HFF-Myc (cell line): ENCODE measurements around the gene ZNF208.
A peak's percentile ranks its signal among the peaks of the same experiment; 100 is the strongest.
"Not testable (repeated sequence)": the region's sequence is repeated elsewhere in the genome, so short reads cannot be mapped to it uniquely, and the experiment has no call there.

ENCODE experiments used
- DNase-seq: peaks from one replicate; pipeline ENCODE4 v3.0.0-alpha.2; 2011; ENCODE audit warnings: low read depth; ENCODE audit errors: extremely low read depth
- H3K4me3 ChIP-seq: replicated peaks from 2 replicates; pipeline ENCODE4 v1.5.1; 2011; ENCODE audit warnings: low read depth, mild to moderate bottlenecking, control low read depth, low read length
- TF ChIP-seq, protein P1 (sequence below): IDR thresholded peaks from 2 replicates; pipeline ENCODE4 v1.5.1; 2012; ENCODE audit warnings: mild to moderate bottlenecking, low read depth, low read length, control low read depth; ENCODE audit errors: missing control alignments

The ZNF208 gene

DNA sequence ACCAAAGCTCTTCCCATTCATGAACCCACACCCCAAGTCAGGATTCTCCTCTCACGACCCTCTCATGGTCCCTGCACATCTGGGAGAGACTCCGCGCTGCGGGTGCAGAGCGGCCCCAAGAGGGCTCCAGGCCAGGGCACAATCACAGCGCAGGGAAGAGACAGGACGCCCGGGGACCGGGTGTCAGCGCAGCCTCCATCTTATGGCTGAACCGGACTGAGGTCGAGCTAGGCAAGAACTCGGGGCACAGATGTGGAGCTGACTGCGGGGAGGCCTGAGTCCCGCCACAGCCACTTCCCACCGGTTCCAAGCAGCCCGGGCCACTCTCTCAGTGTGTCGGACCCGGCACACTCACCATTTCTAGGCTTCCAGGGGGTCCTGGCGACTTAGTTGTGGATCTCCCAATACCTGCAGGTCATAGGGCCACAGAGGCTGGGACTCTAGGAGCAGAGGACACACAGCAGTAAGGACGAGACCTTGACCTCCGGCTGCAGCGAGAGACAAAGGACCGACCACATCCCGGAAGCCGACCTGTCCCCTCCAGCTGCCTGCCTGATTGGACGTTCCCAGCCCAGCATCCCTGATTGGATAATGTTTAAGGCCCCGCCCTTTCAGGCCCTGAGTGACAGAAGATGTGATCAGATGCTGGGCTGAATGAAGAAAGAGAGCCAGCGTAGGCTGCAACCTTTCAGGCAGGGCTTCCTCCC is at the start of gene ZNF208:
Gene ZNF208, minus strand, starts transcription at position 507 of the 707 bp plus-strand sequence. Its CDS starts 149 bp downstream, at position 358.
- H3K4me3 ChIP-seq, DNase-seq: not testable (repeated sequence)

DNA sequence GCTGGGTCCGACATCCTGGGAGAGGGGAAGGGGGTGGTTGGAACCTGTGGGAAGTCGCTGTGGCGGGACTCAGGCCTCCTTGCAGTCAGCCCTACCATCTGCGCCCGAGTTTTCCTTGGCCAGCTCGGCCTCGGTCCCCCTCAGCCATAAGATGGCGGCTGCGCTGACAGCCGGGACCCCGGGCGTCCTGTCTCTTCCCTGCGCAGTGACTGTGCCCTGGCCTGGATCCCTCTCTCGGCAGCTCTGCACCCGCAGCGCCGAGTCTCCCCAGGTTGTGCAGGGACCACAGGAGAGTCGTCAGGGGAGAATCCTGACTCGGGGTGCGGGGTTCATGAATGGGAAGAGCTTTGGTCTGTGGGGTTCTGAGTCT is 41.9 kb upstream of the ZNF208 start:
- DNase-seq: no peak
- H3K4me3 ChIP-seq: peak overlapping the region; percentile 35
- TF ChIP-seq, protein P1, sequence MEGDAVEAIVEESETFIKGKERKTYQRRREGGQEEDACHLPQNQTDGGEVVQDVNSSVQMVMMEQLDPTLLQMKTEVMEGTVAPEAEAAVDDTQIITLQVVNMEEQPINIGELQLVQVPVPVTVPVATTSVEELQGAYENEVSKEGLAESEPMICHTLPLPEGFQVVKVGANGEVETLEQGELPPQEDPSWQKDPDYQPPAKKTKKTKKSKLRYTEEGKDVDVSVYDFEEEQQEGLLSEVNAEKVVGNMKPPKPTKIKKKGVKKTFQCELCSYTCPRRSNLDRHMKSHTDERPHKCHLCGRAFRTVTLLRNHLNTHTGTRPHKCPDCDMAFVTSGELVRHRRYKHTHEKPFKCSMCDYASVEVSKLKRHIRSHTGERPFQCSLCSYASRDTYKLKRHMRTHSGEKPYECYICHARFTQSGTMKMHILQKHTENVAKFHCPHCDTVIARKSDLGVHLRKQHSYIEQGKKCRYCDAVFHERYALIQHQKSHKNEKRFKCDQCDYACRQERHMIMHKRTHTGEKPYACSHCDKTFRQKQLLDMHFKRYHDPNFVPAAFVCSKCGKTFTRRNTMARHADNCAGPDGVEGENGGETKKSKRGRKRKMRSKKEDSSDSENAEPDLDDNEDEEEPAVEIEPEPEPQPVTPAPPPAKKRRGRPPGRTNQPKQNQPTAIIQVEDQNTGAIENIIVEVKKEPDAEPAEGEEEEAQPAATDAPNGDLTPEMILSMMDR: no peak

DNA sequence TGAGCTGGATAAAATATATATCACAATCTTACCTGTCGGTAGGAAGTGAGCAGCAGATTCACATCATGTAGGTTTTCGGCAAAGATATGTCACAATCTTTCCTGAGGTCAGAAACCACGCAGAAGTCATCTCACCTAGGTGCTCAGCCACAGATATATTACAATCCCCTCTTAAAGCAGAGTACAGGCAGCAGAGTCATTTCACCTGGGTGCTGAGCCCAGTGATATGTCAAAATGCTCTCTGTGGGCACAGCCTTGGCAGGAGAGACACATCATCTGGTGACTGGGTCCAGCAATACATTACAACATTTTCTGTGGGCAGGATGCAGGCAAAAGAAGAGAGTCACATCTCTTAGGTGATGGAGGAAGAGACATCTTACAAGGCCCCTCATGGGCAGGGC is 30.4 kb upstream of the ZNF208 start:
- DNase-seq: not testable (repeated sequence)

DNA sequence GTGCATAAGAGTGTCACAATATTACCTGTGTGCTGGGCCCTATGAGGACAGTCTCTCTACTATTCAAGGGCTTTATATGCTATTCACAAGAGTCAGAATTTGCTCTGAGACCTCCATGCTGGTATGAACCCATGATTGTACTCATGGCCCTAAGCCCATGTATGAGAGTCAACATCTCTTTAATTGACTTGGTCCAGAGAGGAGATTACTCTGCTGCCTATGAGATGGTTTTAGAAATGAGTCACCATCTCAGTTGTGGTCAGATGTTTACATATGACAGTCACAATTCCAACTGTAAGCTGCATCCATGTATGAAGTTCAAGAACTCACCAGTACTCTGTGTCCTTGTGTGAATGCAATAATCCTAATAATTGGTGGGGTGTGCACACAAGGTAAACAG is 19.9 kb upstream of the ZNF208 start:
- no peak overlapping the region for H3K4me3 ChIP-seq
- TF ChIP-seq, protein P1: no peak
- DNase-seq: no peak

More for the DNA sequence above, 30.4 kb upstream of the ZNF208 start:
- H3K4me3 ChIP-seq: not testable (repeated sequence)

DNA sequence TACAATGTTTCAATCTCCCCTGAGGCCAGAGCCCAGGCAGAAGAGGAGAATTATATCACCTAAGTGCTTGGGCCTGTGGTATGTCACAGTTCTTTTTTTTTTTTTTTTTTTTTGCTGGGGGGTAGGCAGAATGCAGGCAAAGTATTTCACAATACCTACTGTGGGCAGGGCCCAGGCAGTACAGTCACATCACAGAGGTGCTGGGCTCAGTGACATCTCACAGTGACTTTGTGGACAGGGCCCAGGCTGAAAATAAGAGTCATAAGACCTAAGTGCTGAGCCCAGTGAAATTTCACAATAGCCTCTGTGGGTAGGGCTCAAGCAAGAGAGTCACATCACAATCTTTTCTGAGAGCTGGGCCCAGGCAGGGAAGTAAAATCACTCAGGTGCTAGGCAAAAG is 15.9 kb upstream of the ZNF208 start:
- TF ChIP-seq, protein P1: no peak
- H3K4me3 ChIP-seq: no peak overlapping the region
- DNase-seq: no peak

DNA sequence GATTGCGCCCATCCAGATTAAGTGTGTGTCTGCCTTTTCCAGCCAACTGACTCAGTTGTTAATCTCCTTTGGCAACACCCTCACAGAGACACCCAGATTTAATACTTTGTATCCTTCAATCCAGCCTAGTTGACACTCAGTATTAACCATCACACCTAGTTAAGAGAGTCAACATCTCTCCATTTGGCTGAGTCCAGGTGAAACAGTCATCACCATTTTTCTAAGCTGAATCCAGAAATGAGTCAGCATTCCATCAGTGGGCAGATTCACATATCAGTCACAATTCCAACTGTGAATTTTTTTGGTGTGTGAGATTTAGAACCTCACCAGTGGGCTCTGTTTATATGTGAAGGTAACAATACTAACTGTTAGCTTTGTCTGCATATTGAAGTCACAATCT is 14.8 kb upstream of the ZNF208 start:
- not testable (repeated sequence) for DNase-seq, H3K4me3 ChIP-seq

DNA sequence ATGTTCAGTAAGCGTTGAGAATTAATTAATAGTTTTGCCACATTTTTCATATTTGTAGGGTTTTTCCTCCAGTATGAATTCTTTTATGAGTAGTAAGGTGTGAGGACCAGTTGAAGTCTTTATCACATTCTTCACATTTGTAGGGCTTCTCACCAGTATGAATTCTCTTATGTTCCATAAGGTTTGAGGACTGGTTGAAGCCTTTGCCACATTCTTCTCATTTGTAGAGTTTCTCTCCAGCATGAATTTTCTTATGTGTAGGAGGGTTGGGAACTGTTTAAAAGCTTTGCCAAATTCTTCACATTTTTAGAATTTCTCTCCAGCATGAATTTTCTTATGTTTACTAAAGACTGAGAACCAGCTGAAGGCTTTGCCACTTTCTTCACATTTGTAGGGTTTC is 40.3 kb downstream of the ZNF208 start:
- TF ChIP-seq, protein P1: no peak
- DNase-seq: no peak
- H3K4me3 ChIP-seq: no peak overlapping the region

DNA sequence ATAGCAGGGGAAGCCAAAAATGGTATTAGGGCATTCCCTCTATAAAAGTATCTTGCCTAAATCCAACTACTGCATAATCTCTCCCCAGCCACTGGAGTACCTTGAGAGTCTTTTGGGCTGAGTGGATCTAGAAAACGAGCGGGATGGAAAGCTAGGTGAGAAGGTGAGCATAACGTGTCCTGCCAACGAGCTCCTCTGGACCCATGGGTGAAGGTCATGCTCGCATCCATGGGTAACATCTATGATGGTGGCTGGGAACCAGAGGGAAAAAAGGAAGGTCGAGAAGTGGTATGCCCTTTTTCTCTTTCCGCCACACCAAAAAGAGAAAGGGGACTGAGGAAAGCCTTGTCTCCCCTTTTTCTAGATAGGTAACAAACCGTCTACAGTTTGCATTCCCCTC is 63.0 kb downstream of the ZNF208 start:
- DNase-seq: no peak
- TF ChIP-seq, protein P1: no peak

DNA sequence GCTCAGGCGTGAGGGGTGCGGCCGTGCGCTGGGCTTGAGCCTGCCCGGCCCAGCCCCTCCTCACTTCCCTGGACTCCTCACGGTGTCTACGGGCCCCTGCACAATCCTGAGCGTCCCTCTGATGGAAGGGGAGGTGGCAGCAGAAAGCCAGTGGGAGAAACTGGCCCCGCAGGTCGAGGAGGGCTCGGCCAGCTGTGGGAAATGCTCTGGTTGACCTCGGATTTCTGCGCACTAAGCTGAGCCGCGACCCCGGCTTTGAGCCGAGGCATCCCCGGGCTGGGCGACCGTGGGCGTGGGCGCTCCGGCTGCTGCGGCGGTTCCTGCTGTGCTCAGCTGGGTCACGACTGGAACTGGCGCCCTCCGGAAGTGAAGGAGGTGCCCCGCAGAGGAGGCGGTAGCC is 70.1 kb downstream of the ZNF208 start:
- no peak overlapping the region for H3K4me3 ChIP-seq
- TF ChIP-seq, protein P1: no peak
- no peak for DNase-seq

More for the DNA sequence above, 63.0 kb downstream of the ZNF208 start:
- H3K4me3 ChIP-seq: no peak overlapping the region
